ENCODE data around the gene SLC2A9. TPM values are rescaled to one million over a fixed set of nuclear protein-coding genes. Genes with fewer than 3 reads are reported as not detected.

SLC2A9 gene
- total and polyA plus RNA-seq, 2 donors (not counting 3 experiments of a cell fraction or from before 2014, with no cell fraction given): 1.6 to 1.8 TPM

DNA sequence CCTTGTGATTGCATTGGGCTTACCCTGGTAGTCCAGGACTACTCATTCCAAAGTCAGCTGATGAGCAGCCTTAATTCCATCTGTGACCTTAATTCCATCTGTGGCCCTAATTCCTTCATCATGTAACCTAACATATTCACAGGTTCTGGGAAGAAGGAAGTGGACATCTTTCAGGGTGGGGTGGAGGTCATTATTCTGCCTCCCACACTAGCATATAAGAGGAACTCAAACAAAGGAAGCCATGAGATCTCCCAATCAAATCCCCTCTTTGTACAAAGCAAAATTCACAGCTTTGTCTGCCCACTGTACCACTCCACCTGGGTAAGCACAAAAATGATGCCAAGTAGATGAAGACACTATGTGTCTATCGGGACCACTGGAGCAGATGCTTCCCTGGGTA is 87.3 kb downstream of the SLC2A9 start:
- TF ChIP-seq JUN (IDR thresholded peaks at IDR 0.05; ENCODE audit: borderline replicate concordance, insufficient read depth, insufficient read length, low read depth) (no peak), MYC (IDR thresholded peaks at IDR 0.05; ENCODE audit: low read depth, low read length) (no peak), GATA2 (IDR thresholded peaks at IDR 0.05; ENCODE audit: insufficient read depth, insufficient read length, low read depth, low read length) (no peak), EZH2 (IDR thresholded peaks at IDR 0.05; ENCODE audit: borderline replicate concordance, low read depth, low read length, severe bottlenecking) (no peak), POLR2A (IDR thresholded peaks at IDR 0.05; ENCODE audit: low read depth, low read length) (no peak), POLR2AphosphoS5 (IDR thresholded peaks at IDR 0.05; ENCODE audit: insufficient read depth, low read depth, low read length) (no peak)
- TF ChIP-seq, protein P1, sequence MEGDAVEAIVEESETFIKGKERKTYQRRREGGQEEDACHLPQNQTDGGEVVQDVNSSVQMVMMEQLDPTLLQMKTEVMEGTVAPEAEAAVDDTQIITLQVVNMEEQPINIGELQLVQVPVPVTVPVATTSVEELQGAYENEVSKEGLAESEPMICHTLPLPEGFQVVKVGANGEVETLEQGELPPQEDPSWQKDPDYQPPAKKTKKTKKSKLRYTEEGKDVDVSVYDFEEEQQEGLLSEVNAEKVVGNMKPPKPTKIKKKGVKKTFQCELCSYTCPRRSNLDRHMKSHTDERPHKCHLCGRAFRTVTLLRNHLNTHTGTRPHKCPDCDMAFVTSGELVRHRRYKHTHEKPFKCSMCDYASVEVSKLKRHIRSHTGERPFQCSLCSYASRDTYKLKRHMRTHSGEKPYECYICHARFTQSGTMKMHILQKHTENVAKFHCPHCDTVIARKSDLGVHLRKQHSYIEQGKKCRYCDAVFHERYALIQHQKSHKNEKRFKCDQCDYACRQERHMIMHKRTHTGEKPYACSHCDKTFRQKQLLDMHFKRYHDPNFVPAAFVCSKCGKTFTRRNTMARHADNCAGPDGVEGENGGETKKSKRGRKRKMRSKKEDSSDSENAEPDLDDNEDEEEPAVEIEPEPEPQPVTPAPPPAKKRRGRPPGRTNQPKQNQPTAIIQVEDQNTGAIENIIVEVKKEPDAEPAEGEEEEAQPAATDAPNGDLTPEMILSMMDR (IDR thresholded peaks at IDR 0.05; ENCODE audit: extremely low read depth in 1 of 2, insufficient read depth in 1 of 2, low read depth in 1 of 2, low read length in 2 of 2): no peak
- Histone ChIP-seq H3K9me1 (replicated peaks; ENCODE audit: control insufficient read depth, extremely low read depth, insufficient read depth, low read length) (no peaks in the 10 kb centered on the region), H3K36me3 (ENCODE audit: control insufficient read depth in 2 of 2, extremely low read depth in 1 of 2, insufficient read depth in 2 of 2, low read length in 2 of 2) (no peaks in the 10 kb centered on the region), H3K27me3 (ENCODE audit: control insufficient read depth in 2 of 2, insufficient read depth in 2 of 2, low read length in 2 of 2) (no peaks in the 10 kb centered on the region), H3K9ac (replicated peaks; ENCODE audit: extremely low read depth, insufficient read depth, low read length) (no peak overlapping the region), H4K20me1 (replicated peaks; ENCODE audit: control insufficient read depth, extremely low read depth, insufficient read depth, low read length) (no peaks in the 10 kb centered on the region), H3K79me2 (ENCODE audit: control insufficient read depth, insufficient read depth, low read length) (no peaks in the 10 kb centered on the region), H3K27ac (ENCODE audit: insufficient read depth, low read depth, low read length) (no peak overlapping the region), H2AFZ (ENCODE audit: low read depth, low read length) (no peak overlapping the region), H3K4me1 (ENCODE audit: control insufficient read depth, extremely low read depth, insufficient read depth, low read length) (no peaks in the 10 kb centered on the region), H3K4me2 (ENCODE audit: insufficient read depth, low read length) (no peak overlapping the region), H3K4me3 (replicated peaks in 1 of 3; ENCODE audit: insufficient read depth in 1 of 3, low read depth in 1 of 3, low read length in 3 of 3) (no peak overlapping the region), H3K9me3 (replicated peaks; ENCODE audit: control insufficient read depth, insufficient read depth, low read length) (no peaks in the 10 kb centered on the region)
- DNase-seq (ENCODE audit: low read depth, low spot score) (no peak), FAIRE-seq (no peak)
- intact Hi-C loops (cut with micrococcal nuclease) (no loop called here), dilution Hi-C loops (cut with MboI; ENCODE audit: extremely low pct_ligation_motif_present, low sequenced_read_pairs) (no loop called here)
- no TSS peak for BruUV-seq (replicated peaks)
- POLR2A ChIA-PET: no interaction called here
- CTCF ChIA-PET: no interaction called here

DNA sequence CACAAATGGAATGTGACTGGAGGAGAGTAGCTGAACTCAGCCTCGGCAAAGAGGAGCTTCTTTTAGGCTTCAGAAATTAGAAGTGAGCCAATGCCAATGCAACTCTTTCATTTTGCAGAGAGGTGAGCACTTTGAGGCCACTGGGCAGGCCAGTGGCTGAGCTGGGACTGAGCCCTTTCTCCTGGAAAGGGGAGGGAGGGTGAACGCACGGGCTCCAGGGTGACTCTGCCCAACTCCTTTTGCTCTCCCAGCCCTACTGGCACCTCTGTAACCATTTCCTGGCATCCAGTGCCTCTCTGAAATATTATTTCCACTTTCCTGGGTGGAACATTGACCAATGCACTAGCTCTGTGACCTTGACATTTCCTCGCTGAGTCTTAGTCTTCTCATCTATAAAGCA is 88.1 kb downstream of the SLC2A9 start:
- intact Hi-C loops (cut with micrococcal nuclease): no loop called here
- Histone ChIP-seq H2AFZ (ENCODE audit: low read depth, low read length) (no peak overlapping the region), H3K27ac (ENCODE audit: insufficient read depth, low read depth, low read length) (no peak overlapping the region), H3K9me1 (replicated peaks; ENCODE audit: control insufficient read depth, extremely low read depth, insufficient read depth, low read length) (no peaks in the 10 kb centered on the region), H3K9ac (replicated peaks; ENCODE audit: extremely low read depth, insufficient read depth, low read length) (no peak overlapping the region), H3K27me3 (ENCODE audit: control insufficient read depth in 2 of 2, insufficient read depth in 2 of 2, low read length in 2 of 2) (no peaks in the 10 kb centered on the region), H3K4me2 (ENCODE audit: insufficient read depth, low read length) (no peak overlapping the region), H3K4me3 (replicated peaks in 1 of 3; ENCODE audit: insufficient read depth in 1 of 3, low read depth in 1 of 3, low read length in 3 of 3) (no peak overlapping the region), H3K79me2 (ENCODE audit: control insufficient read depth, insufficient read depth, low read length) (no peaks in the 10 kb centered on the region), H3K4me1 (ENCODE audit: control insufficient read depth, extremely low read depth, insufficient read depth, low read length) (no peaks in the 10 kb centered on the region), H3K36me3 (ENCODE audit: control insufficient read depth in 2 of 2, extremely low read depth in 1 of 2, insufficient read depth in 2 of 2, low read length in 2 of 2) (no peaks in the 10 kb centered on the region), H4K20me1 (replicated peaks; ENCODE audit: control insufficient read depth, extremely low read depth, insufficient read depth, low read length) (no peaks in the 10 kb centered on the region), H3K9me3 (replicated peaks; ENCODE audit: control insufficient read depth, insufficient read depth, low read length) (no peaks in the 10 kb centered on the region)
- BruUV-seq (replicated peaks): no TSS peak
- ChIA-PET POLR2A (no interaction called here), CTCF (no interaction called here)
- FAIRE-seq (no peak), DNase-seq (ENCODE audit: low read depth, low spot score) (no peak)
- TF ChIP-seq, protein P1 (IDR thresholded peaks at IDR 0.05; ENCODE audit: extremely low read depth in 1 of 2, insufficient read depth in 1 of 2, low read depth in 1 of 2, low read length in 2 of 2): no peak
- TF ChIP-seq MYC (IDR thresholded peaks at IDR 0.05; ENCODE audit: low read depth, low read length) (no peak), POLR2AphosphoS5 (IDR thresholded peaks at IDR 0.05; ENCODE audit: insufficient read depth, low read depth, low read length) (no peak), FOS (IDR thresholded peaks at IDR 0.05; ENCODE audit: borderline replicate concordance, insufficient read depth, low read length) (no peak), EZH2 (IDR thresholded peaks at IDR 0.05; ENCODE audit: borderline replicate concordance, low read depth, low read length, severe bottlenecking) (no peak), GATA2 (IDR thresholded peaks at IDR 0.05; ENCODE audit: insufficient read depth, insufficient read length, low read depth, low read length) (no peak), POLR2A (IDR thresholded peaks at IDR 0.05; ENCODE audit: low read depth, low read length) (no peak), JUN (IDR thresholded peaks at IDR 0.05; ENCODE audit: borderline replicate concordance, insufficient read depth, insufficient read length, low read depth) (no peak)
- TF ChIP-seq, protein P2, sequence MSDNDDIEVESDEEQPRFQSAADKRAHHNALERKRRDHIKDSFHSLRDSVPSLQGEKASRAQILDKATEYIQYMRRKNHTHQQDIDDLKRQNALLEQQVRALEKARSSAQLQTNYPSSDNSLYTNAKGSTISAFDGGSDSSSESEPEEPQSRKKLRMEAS (IDR thresholded peaks at IDR 0.05; ENCODE audit: insufficient read depth, insufficient read length): no peak
- dilution Hi-C loops (cut with MboI; ENCODE audit: extremely low pct_ligation_motif_present, low sequenced_read_pairs): no loop called here
